GM18867 (cell line): ENCODE measurements around the gene NHS.

ENCODE experiments used
- ATAC-seq: cut with Tn5 transposase; IDR thresholded peaks from one replicate; pipeline ENCODE4 v1.9.1; 2021; ENCODE audit warnings: mild to moderate bottlenecking, moderate library complexity; ENCODE audit not compliant: unreplicated experiment

The NHS gene

GRCh38 chrX:17759990-17760389 is 385.0 kb downstream of the NHS start:
- ATAC-seq, result no peak

- no peak for ATAC-seq
These were observed 392.7 kb downstream of the NHS start for GRCh38 chrX:17767734-17768133.

GRCh38 chrX:17768997-17769396 is 394.0 kb downstream of the NHS start:
- ATAC-seq, result no peak

- ATAC-seq, result no peak
These were observed 394.8 kb downstream of the NHS start for GRCh38 chrX:17769701-17770269.

- ATAC-seq, result no peak
These were observed 398.3 kb downstream of the NHS start for GRCh38 chrX:17773221-17773876.

GRCh38 chrX:17774053-17774452 is 399.1 kb downstream of the NHS start:
- no peak for ATAC-seq

GRCh38 chrX:17778997-17779396 is 404.0 kb downstream of the NHS start:
- ATAC-seq, result no peak

- no peak for ATAC-seq
These were observed 404.4 kb downstream of the NHS start for GRCh38 chrX:17779434-17779833.
